Lung (tissue), 12 donors: Measurements from ENCODE around the gene ADAMTS2. TPM values are rescaled to one million over a fixed set of nuclear protein-coding genes. Genes with fewer than 3 reads are reported as not detected.

ENCODE experiments used
- ATAC-seq: fragments of 200-7000 bp; cut with Tn5 transposase; one replicate; pipeline ENCODE4 v1.9.1; 2020; ENCODE audit warnings: moderate number of reproducible peaks; ENCODE audit not compliant: insufficient read depth, low FRiP score
- DNase-seq, 3 donors: peaks; one replicate each; pipeline ENCODE4 v3.0.0-alpha.2; 2013 to 2017
- H3K27ac ChIP-seq, 2 donors: one replicate each; pipeline ENCODE4 v1.5.1; 2013; ENCODE audit warnings: mild to moderate bottlenecking in 2 of 2, moderate library complexity in 2 of 2, control low read depth in 1 of 2, inconsistent platforms in 1 of 2, low read depth in 1 of 2, low read length in 1 of 2
- H3K27me3 ChIP-seq, 3 donors: one replicate each; pipeline ENCODE4 v1.5.1; 2013; ENCODE audit warnings: low read length in 2 of 3; ENCODE audit not compliant: control insufficient read depth in 3 of 3, insufficient read depth in 3 of 3
- H3K36me3 ChIP-seq, 4 donors: one replicate each; pipeline ENCODE4 v1.5.1; 2013; ENCODE audit warnings: low read length in 4 of 4, mild to moderate bottlenecking in 1 of 4, moderate library complexity in 1 of 4; ENCODE audit not compliant: control insufficient read depth in 4 of 4, insufficient read depth in 4 of 4
- H3K4me1 ChIP-seq, 5 donors: one replicate each; pipeline ENCODE4 v1.5.1; 2013; ENCODE audit warnings: low read length in 5 of 5, mild to moderate bottlenecking in 2 of 5, moderate library complexity in 1 of 5; ENCODE audit not compliant: control insufficient read depth in 5 of 5, insufficient read depth in 5 of 5
- H3K4me3 ChIP-seq: one replicate; pipeline ENCODE4 v1.5.1; 2013; ENCODE audit warnings: mild to moderate bottlenecking, control low read depth, moderate library complexity
- H3K9ac ChIP-seq, 2 donors: one replicate each; pipeline ENCODE4 v1.5.1; 2013; ENCODE audit warnings: low read length in 2 of 2, control low read depth in 1 of 2; ENCODE audit not compliant: insufficient read depth in 1 of 2
- H3K9me3 ChIP-seq, 4 donors: one replicate each; pipeline ENCODE4 v1.5.1; 2013; ENCODE audit warnings: low read length in 3 of 4, mild to moderate bottlenecking in 1 of 4, moderate library complexity in 1 of 4; ENCODE audit not compliant: control insufficient read depth in 4 of 4, insufficient read depth in 3 of 4
- WGBS, 2 donors: extraction: QIAGEN DNeasy Blood & Tissue Kit; methylation state at CpG; one replicate each; pipeline ENCODE4 v1.1.7; 2013; 5-methylcytosine and 5-hydroxymethylcytosine counted together
- polyA plus RNA-seq, 2 donors: library from polyadenylated mRNA; stranded (reverse); fragments of 200-250 nt; gene quantifications; one replicate each; pipeline ENCODE4 v1.2.1, GENCODE V29; 2013
- total RNA-seq, 2 donors: library from RNA; depleted of rRNA in 1 of 2; stranded (reverse); fragments of >200 nt in 1 of 2; gene quantifications; one replicate each; pipeline ENCODE4 v1.2.1, GENCODE V29; 2014 to 2021
- TF ChIP-seq, protein P1 (sequence below): IDR thresholded peaks from 2 replicates; pipeline ENCODE4 v1.5.1; 2012; ENCODE audit warnings: mild to moderate bottlenecking; ENCODE audit errors: control extremely low read depth, extremely low read depth
- donor health status: control.
- donor health status: control.
- donor health status: Bipolar disorder and iron deficiency.
- donor health status: healthy.
- donor health status: DM: yes; HTN: yes; CAD: no.

ADAMTS2 gene
- total and polyA plus RNA-seq, 4 donors = 9.3 to 45.5 (median 28.7) TPM

GRCh38 chr5:179278546-179278945 is 66.7 kb downstream of the ADAMTS2 start:
- H3K27ac ChIP-seq = peak overlapping the region in 1 of 2 donors; percentile 43
- 35 to 57% methylated on average over 5 of the region's 5 CpGs for WGBS, 2 donors
- TF ChIP-seq, protein P1, sequence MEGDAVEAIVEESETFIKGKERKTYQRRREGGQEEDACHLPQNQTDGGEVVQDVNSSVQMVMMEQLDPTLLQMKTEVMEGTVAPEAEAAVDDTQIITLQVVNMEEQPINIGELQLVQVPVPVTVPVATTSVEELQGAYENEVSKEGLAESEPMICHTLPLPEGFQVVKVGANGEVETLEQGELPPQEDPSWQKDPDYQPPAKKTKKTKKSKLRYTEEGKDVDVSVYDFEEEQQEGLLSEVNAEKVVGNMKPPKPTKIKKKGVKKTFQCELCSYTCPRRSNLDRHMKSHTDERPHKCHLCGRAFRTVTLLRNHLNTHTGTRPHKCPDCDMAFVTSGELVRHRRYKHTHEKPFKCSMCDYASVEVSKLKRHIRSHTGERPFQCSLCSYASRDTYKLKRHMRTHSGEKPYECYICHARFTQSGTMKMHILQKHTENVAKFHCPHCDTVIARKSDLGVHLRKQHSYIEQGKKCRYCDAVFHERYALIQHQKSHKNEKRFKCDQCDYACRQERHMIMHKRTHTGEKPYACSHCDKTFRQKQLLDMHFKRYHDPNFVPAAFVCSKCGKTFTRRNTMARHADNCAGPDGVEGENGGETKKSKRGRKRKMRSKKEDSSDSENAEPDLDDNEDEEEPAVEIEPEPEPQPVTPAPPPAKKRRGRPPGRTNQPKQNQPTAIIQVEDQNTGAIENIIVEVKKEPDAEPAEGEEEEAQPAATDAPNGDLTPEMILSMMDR = no peak

DNA sequence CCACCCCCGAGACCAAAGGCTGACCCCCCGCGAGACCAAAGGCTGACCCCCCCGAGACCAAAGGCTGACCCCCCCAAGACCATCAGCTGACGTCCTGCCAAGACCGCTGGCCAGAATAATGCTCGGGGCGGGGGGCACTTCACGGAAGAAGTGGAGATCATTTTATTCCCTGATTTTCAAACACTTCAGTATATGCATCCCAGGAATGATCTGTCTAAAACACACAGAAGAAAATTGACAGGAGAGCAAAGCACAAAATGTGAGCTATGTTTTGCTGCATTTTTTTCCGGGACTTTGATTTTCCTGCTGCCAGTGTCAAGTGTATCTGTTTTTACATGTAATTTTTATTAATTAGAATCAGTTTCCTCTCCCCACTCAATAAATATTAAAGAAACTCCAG is 67.1 kb downstream of the ADAMTS2 start:
- ATAC-seq (no peak), DNase-seq (peak in 1 of 3 donors; percentile 49)
- Histone ChIP-seq H3K27ac (no peak overlapping the region), H3K27me3 (no peaks in the 10 kb centered on the region), H3K9ac (no peak overlapping the region), H3K9me3 (peaks cover 0 to 2% (median 0%) of the 10 kb centered on the region in 4 donors), H3K4me3 (no peak overlapping the region), H3K36me3 (no peaks in the 10 kb centered on the region), H3K4me1 (peaks cover 0 to 43% (median 24%) of the 10 kb centered on the region in 5 donors)
- TF ChIP-seq, protein P1 = no peak
- 52 to 67% methylated on average over 10 of the region's 10 CpGs for WGBS, 2 donors

More at GRCh38 chr5:179278546-179278945, 66.7 kb downstream of the ADAMTS2 start:
- peaks cover 0 to 2% (median 0%) of the 10 kb centered on the region in 4 donors for H3K9me3 ChIP-seq
- ATAC-seq = no peak
- H3K36me3 ChIP-seq = no peaks in the 10 kb centered on the region
- no peaks in the 10 kb centered on the region for H3K27me3 ChIP-seq
- no peak for DNase-seq
- H3K4me1 ChIP-seq = peaks cover 0 to 39% (median 22%) of the 10 kb centered on the region in 5 donors
- no peak overlapping the region for H3K9ac ChIP-seq
- H3K4me3 ChIP-seq = no peak overlapping the region

DNA sequence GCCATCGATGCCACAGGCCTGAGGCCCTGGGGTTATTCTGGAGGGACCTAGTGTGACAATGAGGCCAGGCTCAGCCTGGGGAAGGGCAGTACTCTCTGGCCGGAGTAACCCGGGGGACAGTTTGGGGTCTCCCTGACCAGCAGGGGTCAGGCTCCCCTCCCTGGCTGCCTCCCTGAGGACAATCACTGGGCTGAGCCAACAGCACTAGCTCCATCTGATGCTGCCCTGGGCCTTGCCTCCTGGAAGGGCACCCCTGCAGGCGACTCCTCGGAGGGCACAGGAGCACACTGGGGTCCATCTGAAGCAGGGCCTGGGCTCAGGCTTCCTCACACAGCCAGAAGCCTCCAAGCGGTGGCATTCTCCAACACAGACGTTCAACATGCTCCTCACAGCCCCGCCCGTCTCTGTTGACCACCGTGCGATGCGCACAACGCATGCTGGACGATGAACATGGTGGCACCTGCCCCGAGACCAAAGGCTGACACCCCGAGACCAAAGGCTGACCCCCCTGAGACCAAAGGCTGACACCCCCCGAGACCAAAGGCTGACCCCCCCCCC is 68.3 kb downstream of the ADAMTS2 start:
- 85 to 87% methylated on average over 15 to 17 of the region's 17 CpGs for WGBS, 2 donors

More for the DNA sequence above, 68.3 kb downstream of the ADAMTS2 start:
- Histone ChIP-seq H3K36me3 (no peaks in the 10 kb centered on the region), H3K9me3 (no peaks in the 10 kb centered on the region), H3K9ac (no peak overlapping the region), H3K27me3 (no peaks in the 10 kb centered on the region), H3K27ac (peak overlapping the region in 1 of 2 donors; percentile 80), H3K4me1 (peaks cover 0 to 55% (median 25%) of the 10 kb centered on the region in 5 donors), H3K4me3 (no peak overlapping the region)
- TF ChIP-seq, protein P1 = no peak
- DNase-seq = no peak
- ATAC-seq = no peak
